GM12873 (cell line): ENCODE measurements around the gene MEX3A.

ENCODE experiments used
- CTCF ChIP-seq: IDR thresholded peaks from 2 replicates; pipeline ENCODE4 v1.5.1; 2012; ENCODE audit warnings: low read depth, mild to moderate bottlenecking, moderate library complexity, low read length, control low read depth; ENCODE audit not compliant: insufficient read depth; ENCODE audit errors: missing control alignments

Gene MEX3A

GRCh38 chr1:156081917-156082308 is 352 bp downstream of the MEX3A start:
- TF ChIP-seq CTCF = no peak

GRCh38 chr1:156081180-156081916 is 917 bp downstream of the MEX3A start:
- no peak for TF ChIP-seq CTCF

- TF ChIP-seq CTCF = no peak
Measured at GRCh38 chr1:156080863-156081179, 1.4 kb downstream of the MEX3A start.

- TF ChIP-seq CTCF = no peak
Measured at GRCh38 chr1:156080241-156080862, 1.9 kb downstream of the MEX3A start.

- TF ChIP-seq CTCF = no peak
Measured at GRCh38 chr1:156079762-156080161, 2.5 kb downstream of the MEX3A start.

GRCh38 chr1:156078728-156079127 is 3.5 kb downstream of the MEX3A start:
- no peak for TF ChIP-seq CTCF

- TF ChIP-seq CTCF = no peak
Measured at GRCh38 chr1:156077430-156077760, 4.9 kb downstream of the MEX3A start.
